Right ventricle myocardium inferior (tissue), 1 donor: ENCODE data around the gene GRAP. TPM values are rescaled to one million over a fixed set of nuclear protein-coding genes. Genes with fewer than 3 reads are reported as not detected.

ENCODE experiments used
- ATAC-seq: fragments of 200-7000 bp; cut with Tn5 transposase; one replicate; pipeline ENCODE4 v1.9.1; 2020; ENCODE audit warnings: mild to moderate bottlenecking, moderate library complexity
- DNase-seq: peaks from one replicate; pipeline ENCODE4 v3.0.0; 2021; ENCODE audit errors: missing footprints
- intact Hi-C: fragments of 100-400 bp; cut with DNase I; formaldehyde crosslinking; loops from one replicate; pipeline ENCODE4 v1.11.0; 2022
- total RNA-seq: library from RNA; stranded (reverse); fragmentation: NEBNext Ultra II Directional; extraction: Animal tissue kit (Norgen Biotek cat#: 25700); gene quantifications from one replicate; pipeline ENCODE4 v1.2.1, GENCODE V29; 2021
- donor health status: DM: no; HTN: yes; CAD: no; lungs with severe emphysema.

Gene GRAP
- total RNA-seq, 1 donor from 2014 or later, result 2.0 TPM

GRCh38 chr17:19010729-19011505 is 35.8 kb downstream of the GRAP start:
- ATAC-seq, result no peak
- DNase-seq, result peak; percentile 17
- intact Hi-C loops, result no loop called here

GRCh38 chr17:19009970-19010369 is 36.8 kb downstream of the GRAP start:
- peak; percentile 53 for DNase-seq
- ATAC-seq, result no peak

GRCh38 chr17:19006698-19007097 is 40.1 kb downstream of the GRAP start:
- intact Hi-C loops, result no loop called here
- no peak for DNase-seq
- ATAC-seq, result no peak

More at GRCh38 chr17:19009970-19010369, 36.8 kb downstream of the GRAP start:
- intact Hi-C loops, result no loop called here

DNA sequence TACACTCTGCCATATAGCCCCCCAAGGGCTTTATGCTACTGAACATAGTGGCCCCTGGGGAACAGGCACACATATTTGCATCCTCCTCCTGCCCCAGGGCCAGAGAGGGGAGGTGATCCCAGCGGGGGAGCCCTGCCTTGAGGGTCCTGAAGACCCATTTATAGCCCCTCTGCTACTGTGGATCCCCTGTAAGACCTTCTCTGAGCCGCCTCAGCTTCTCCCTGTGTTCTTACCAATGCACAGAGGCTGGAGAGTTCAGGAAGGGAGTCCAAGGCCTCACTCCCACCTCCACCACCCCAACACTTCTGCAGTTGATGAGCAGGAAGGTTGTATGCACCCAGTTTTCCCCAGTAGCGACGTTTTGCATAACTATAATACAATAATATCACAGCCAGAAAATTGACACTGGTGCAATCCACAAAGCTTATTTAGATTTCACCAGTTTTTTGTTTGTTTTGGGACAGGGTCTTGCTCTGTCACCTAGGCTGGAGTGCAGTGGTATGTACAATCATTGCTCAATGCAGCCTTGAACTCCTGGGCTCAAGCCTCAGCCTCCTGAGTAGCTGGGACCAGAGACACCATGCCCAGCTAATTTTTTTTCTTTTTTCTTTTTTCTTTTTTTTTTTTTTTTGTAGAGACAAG is 40.8 kb downstream of the GRAP start:
- intact Hi-C loops, result no loop called here
- DNase-seq (no peak), ATAC-seq (no peak)

- no peak for ATAC-seq
- intact Hi-C loops, result no loop called here
- peak; percentile 14 for DNase-seq
Observed at GRCh38 chr17:19005137-19005773, 41.5 kb downstream of the GRAP start.

DNA sequence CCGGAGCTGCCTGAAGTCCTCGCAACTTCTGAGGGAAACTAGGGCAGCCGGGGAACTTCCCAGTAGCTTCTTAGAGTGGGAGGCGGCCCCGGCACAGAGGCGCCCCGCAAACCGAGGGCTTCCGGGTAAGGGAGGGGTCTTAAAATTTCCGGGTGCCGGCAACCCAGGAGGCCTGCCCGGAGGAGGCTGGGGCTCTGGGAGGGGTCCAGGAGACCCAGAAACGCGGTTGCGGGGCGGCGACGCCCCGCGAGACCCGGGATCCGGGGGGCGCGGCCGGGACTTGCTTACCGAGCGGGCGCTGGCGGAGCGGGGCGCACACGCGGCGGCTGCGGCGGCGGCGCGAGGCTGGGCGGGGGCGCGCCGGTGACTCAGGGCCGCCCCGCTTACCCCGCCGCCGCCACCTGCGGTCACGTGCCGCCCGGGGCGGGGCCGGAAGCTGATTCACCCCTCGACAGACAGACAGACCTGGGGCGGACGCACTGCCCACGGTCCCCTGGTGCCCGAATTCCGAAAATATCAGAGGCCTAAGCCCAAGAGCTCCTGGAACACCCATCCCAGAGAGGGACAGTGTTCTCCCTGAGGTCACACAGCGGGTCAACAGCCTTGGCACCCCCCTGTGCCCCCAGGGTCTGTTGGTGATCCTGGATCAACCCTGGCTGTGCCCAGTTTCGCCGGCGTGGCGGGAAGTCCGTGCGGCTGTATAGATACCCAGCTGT is 42.2 kb downstream of the GRAP start, which contains the start of gene FAM83G:
Gene FAM83G (minus strand): TSS at position 344 of the 716 bp plus-strand sequence. CDS start 723 bp downstream, outside the sequence.
- ATAC-seq (peak; percentile 20), DNase-seq (peak; percentile 81)
- intact Hi-C loops, result no loop called here

DNA sequence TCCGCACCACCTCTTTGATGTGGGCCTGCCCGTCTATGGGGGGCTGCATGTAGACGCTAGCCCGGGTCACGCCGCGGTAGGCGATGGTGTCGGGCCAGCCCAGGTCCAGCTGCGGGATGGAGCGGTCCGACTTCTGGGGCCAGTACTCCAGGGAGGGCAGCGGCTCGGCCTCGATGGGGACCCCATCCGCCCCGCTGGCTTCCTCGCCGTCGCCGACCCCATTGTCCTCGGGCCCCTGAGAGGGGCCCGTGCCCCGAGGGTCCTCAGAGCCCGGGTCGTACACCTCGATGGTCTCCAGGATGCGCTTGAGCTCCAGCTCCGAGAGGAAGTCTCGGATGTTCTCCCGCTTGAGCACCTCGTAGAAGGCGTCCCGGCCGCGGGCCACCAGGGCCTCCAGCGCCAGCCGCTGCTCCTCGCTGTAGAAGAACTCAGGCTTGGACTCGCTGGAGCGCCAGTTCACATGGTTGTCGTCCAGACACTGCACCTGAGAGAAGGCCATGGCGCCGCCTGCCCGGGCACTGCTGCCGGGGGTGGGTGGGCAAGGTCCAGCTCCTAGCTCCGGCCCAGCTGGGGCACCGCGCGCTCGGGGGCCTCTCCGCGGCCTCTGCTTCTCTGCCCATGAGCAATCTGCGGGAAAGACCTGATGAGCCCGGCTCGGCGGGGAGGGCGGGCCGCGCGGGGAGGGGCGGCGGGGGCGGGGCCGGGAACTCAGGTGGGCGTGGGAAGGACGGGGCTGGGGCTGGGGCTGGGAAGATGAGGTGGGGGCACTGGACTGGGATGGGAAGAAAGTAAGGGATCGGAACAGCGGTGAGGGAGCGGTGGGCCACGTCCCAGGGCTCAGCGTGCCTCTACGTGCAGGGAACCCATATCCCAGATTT is 43.0 kb downstream of the GRAP start:
- intact Hi-C loops, result no loop called here

DNA sequence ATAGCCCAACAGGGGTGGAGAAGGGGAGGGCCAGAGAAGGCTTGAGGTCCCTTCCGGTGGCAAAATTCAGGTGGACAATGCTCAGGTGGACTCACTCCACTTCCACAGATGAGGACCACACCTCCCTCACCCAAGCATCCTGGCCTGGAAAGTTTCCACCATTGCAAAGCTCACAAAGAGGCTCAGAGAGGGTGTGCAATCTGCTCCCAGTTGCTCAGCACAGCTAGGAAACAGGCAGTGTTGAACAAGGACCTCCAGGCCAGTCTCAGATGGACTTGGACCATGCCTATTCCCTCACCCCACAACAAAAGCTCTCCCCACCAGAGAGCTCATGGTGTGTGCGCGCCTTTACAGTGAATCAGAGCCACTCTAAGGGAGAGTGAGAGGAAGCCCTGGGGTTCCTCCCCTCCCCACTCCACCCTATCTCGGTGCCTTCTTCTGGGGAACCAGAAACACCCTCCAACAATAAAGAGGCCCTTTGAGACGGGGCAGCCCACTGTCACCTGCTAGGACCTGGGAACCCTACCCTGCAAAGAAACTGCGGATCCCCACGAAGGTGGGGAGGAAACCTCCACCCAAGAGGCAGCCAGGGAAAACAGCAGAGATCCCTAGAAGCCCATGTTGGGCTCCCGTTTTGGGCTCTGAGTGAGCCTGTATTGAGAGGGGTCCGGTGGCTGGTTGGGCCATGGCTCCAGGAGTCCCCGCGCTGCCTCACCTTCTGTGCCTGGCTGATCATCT is 43.8 kb downstream of the GRAP start:
- no peak for ATAC-seq
- DNase-seq, result peak; percentile 35
- intact Hi-C loops, result no loop called here

More for the DNA sequence above, 43.0 kb downstream of the GRAP start:
- DNase-seq, result peak; percentile 50
- no peak for ATAC-seq

DNA sequence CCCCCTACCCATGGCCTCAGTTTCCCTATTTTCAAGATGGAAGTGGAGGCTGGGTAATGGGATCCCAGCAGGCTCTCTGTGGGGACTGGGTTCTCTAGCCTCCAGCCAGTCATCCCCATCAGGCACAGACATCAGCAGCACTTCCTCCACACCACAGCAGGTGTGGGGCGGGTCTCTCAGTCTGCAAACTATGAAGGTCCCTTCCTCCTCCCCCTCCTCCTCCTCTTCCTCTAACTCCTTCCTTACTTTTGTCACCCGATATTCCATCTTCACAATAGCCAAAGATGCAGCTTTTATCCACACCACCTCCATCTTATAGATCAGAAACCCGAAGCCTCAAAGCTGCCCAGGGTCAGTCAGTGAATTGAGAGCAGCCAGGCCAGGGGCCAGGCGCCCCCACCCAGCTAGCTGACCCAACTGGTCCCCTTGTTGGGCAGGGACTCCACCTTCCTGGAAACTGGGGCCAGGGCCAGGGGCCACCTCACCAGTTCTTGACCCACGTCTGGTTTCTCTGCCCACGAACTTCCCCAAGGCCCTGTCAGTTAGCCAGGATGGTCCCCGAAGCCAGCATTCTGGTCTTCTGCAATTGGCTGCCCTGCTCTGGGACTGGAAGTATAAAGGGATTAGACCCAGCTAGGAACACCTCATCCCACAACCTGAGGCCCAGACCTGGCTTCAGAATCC is 44.7 kb downstream of the GRAP start:
- intact Hi-C loops, result no loop called here
- no peak for ATAC-seq
- DNase-seq, result peak; percentile 55

DNA sequence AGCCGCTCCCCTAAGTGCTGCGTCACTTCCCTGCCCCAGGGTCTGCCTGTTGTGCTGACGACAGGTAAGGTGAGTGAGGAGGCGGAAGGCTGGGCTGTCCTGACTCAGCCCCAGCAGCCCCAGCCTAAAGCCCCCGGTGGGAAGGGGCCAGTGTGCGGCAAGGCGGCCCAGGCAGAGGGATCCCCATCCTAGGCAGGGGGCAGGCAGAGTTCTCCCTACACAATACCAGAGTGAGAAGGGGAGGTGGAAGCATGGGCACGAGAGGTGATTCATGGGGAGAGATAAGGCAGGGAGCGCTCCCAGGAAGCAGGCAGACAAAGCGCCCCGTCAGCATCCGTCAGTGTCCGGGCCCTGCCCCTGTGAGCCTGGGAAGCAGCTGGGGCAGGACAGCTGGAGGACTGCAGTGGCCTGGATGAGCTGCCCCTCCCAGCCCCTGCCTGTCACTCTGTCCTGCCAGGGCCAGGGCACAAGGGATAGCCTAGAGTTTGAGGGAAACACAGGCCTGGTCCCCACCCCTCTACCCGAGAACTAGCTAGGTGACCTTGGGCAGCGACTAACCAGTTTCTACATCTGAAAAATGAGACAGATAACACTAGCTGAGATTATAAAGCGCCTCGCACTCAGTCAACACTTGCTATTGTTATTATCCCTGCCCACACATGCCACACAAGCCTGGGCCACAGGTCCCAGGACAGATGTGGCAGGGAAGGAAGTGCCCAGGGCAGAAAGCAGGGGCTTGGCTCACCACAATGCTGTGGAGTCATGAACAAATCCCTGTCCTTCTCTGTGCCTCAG is 46.0 kb downstream of the GRAP start:
- ATAC-seq, result no peak
- intact Hi-C loops, result no loop called here
- DNase-seq, result peak; percentile 31

DNA sequence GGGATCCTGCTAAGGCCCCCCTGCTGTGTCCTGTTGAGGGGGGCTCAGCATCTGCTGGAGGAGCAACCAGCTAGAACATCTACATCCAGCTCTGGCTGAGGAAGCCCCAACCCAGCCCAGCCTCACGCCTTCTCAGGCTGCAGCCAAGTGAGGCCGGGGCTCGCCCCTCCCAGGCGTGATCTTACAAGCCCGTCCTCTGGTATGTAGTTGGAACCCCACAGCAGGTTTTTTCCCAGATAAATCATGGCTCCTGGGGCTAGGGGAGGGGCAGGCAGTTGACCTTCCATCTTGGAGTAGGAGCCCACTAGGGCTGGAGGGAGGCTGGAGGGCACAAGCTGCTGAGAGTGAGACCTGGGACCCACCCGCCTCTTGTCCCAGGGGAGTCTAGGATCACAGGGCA is 46.8 kb downstream of the GRAP start:
- intact Hi-C loops, result no loop called here
- no peak for ATAC-seq
- DNase-seq, result peak; percentile 46

- ATAC-seq, result no peak
- intact Hi-C loops, result no loop called here
Observed at GRCh38 chr17:18999394-18999793, 47.4 kb downstream of the GRAP start.

GRCh38 chr17:18997650-18998196 is 49.0 kb downstream of the GRAP start:
- DNase-seq (no peak), ATAC-seq (no peak)
- intact Hi-C loops, result no loop called here

More at GRCh38 chr17:18999394-18999793, 47.4 kb downstream of the GRAP start:
- peak; percentile 37 for DNase-seq

- intact Hi-C loops, result no loop called here
- DNase-seq, result no peak
- no peak for ATAC-seq
Observed at GRCh38 chr17:18996458-18996857, 50.3 kb downstream of the GRAP start.

DNA sequence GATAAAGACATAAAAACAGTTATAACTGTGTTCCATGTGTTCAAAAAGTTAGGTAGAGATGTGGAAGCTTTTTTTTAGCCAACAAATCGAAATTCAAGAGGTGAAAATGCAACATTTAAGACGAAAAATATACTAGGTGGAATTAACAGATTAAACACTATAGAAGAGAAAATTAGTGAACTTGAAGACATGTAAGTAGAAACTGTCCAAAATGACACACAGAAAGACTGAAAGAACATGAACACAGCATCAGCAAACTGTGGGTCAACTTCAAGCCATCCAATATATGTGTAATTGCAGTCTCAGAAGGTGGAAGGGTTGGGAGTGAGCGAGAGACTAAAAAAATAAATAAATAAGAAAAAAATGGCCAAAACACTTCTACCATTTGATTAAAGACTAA is 51.5 kb downstream of the GRAP start:
- ATAC-seq, result no peak
- intact Hi-C loops, result no loop called here
- no peak for DNase-seq

DNA sequence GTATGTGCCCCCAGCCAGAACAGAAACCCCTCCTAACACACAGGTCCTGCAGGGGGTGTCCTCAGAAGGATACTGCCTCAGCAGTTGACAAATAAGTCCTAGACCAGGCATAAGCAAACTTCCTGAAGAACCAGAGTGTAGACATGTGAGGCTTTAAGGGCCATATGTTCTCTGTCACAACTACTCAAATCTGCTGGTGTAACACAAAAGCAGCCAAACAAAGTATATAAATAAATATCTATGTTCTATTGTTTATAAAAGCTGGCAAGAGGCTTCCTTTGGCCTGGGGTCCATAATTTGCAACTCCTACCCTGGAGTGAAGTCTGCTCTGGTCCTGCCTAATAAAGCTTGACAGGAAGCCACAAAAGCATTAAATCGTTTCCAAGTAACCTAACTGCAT is 52.1 kb downstream of the GRAP start:
- intact Hi-C loops, result no loop called here
- ATAC-seq (no peak), DNase-seq (no peak)
